Activated B cell treated with CpG ODN at 0.5 μM for 24 hours (primary cell): ENCODE results near the gene RALGAPB. TPM values are rescaled to one million over a fixed set of nuclear protein-coding genes. Genes with fewer than 3 reads are reported as not detected.
"Not testable (repeated sequence)": the region's sequence is repeated elsewhere in the genome, so short reads cannot be mapped to it uniquely, and the experiment has no call there.

Source experiments
- ATAC-seq: fragments of 200-7000 bp; cut with Tn5 transposase; one replicate; pipeline ENCODE4 v1.10.0; 2021; ENCODE audit warnings: low read depth, mild to moderate bottlenecking, moderate library complexity
- CTCF ChIA-PET: fragments of 350-600 bp; sonication (Branson Sonifier 250); formaldehyde crosslinking; loops from one replicate; lab custom pipeline; 2021; ENCODE audit warnings: antibody characterized with exemption; lab: Charles Lee
- POLR2A ChIA-PET: fragments of 350-600 bp; sonication (Branson Sonifier 250); formaldehyde crosslinking; loops from one replicate; lab custom pipeline; 2021; ENCODE audit warnings: antibody characterized with exemption; lab: Charles Lee
- DNase-seq: peaks from one replicate; pipeline ENCODE4 v3.0.0; 2022
- H3K27ac Mint-ChIP-seq: one replicate; pipeline ENCODE4 v1.8.0; 2020; ENCODE audit warnings: mixed read lengths
- H3K27me3 Mint-ChIP-seq: one replicate; pipeline ENCODE4 v1.8.0; 2021; ENCODE audit warnings: mixed read lengths
- H3K36me3 Mint-ChIP-seq: one replicate; pipeline ENCODE4 v1.8.0; 2021; ENCODE audit warnings: low read depth, mixed read lengths
- H3K4me1 Mint-ChIP-seq: one replicate; pipeline ENCODE4 v1.8.0; 2021; ENCODE audit warnings: mixed read lengths
- H3K4me3 Mint-ChIP-seq: one replicate; pipeline ENCODE4 v1.8.0; 2020; ENCODE audit warnings: mild to moderate bottlenecking, mixed read lengths
- H3K9me3 Mint-ChIP-seq: one replicate; pipeline ENCODE4 v1.8.0; 2020; ENCODE audit warnings: mixed read lengths
- CTCF ChIP-seq: fragments of 200-600 bp; IDR thresholded peaks from one replicate; pipeline ENCODE4 v1.8.0; 2022; ENCODE audit warnings: antibody characterized with exemption, mild to moderate bottlenecking
- intact Hi-C: fragments of 100-400 bp; cut with micrococcal nuclease; formaldehyde crosslinking; loops from one replicate; pipeline ENCODE4 v1.15.1; 2024
- total RNA-seq: library from RNA; stranded (reverse); gene quantifications from 2 replicates; pipeline ENCODE4 v1.2.3, GENCODE V29; 2022

The RALGAPB gene
- total RNA-seq, 1 donor from 2014 or later, result 48.3 TPM

- no peak for TF ChIP-seq CTCF
- Mint-ChIP-seq H3K4me3 (no peak overlapping the region), H3K27me3 (peaks cover 24% of the 10 kb centered on the region), H3K27ac (no peak overlapping the region), H3K36me3 (peaks cover 21% of the 10 kb centered on the region), H3K9me3 (no peaks in the 10 kb centered on the region), H3K4me1 (peaks cover 21% of the 10 kb centered on the region)
- CTCF ChIA-PET, result interaction anchor here (2.8 kb wide), 1 partner anchor 9 kb away, joined by 19 read pairs; no protein-coding TSS in a partner anchor
- intact Hi-C loops, result loop anchor here (10.0 kb wide), 1 partner anchor 403 kb away; the partner anchor contains the start of genes RPRD1B and TTI1
- POLR2A ChIA-PET, result interaction anchor here (2.4 kb wide), 1 partner anchor 9 kb away, joined by 19 read pairs; no protein-coding TSS in a partner anchor
- ATAC-seq (no peak), DNase-seq (no peak)
Observed at GRCh38 chr20:38437796-38438195, 34.8 kb upstream of the RALGAPB start.

GRCh38 chr20:38441110-38441509 is 31.5 kb upstream of the RALGAPB start:
- H3K9me3 Mint-ChIP-seq, POLR2A ChIA-PET, H3K4me3 Mint-ChIP-seq, H3K36me3 Mint-ChIP-seq, DNase-seq, H3K27ac Mint-ChIP-seq, CTCF ChIA-PET, ATAC-seq, H3K4me1 Mint-ChIP-seq: not testable (repeated sequence)
- peaks cover 24% of the 10 kb centered on the region for H3K27me3 Mint-ChIP-seq
- intact Hi-C loops, result loop anchor here (10.0 kb wide), 1 partner anchor 524 kb away; the partner anchor contains the start of gene DHX35

GRCh38 chr20:38441916-38442315 is 30.7 kb upstream of the RALGAPB start:
- intact Hi-C loops, result loop anchor here (10.0 kb wide), 1 partner anchor 523 kb away; the partner anchor contains the start of gene DHX35

GRCh38 chr20:38445381-38445796 is 27.3 kb upstream of the RALGAPB start:
- POLR2A ChIA-PET, result interaction anchor here (3.6 to 5.5 kb wide), 2 partner anchors 12 to 27 kb away, joined by 45 to 239 read pairs; partner anchors contain the start of genes RALGAPB and SNHG17
- ATAC-seq, result no peak
- CTCF ChIA-PET, result interaction anchor here (2.1 to 3.3 kb wide), 4 partner anchors 7 to 28 kb away, joined by 16 to 102 read pairs (median 26); partner anchors contain the start of genes RALGAPB and SNHG17

More at GRCh38 chr20:38441916-38442315, 30.7 kb upstream of the RALGAPB start:
- DNase-seq (no peak), ATAC-seq (no peak)
- Mint-ChIP-seq H3K4me1 (peaks cover 6% of the 10 kb centered on the region), H3K27me3 (peaks cover 23% of the 10 kb centered on the region), H3K36me3 (no peaks in the 10 kb centered on the region), H3K9me3 (no peaks in the 10 kb centered on the region), H3K27ac (no peak overlapping the region), H3K4me3 (no peak overlapping the region)
- CTCF ChIA-PET, result no interaction called here
- TF ChIP-seq CTCF, result no peak
- POLR2A ChIA-PET, result no interaction called here

GRCh38 chr20:38445901-38446425 is 26.7 kb upstream of the RALGAPB start:
- intact Hi-C loops, result loop anchor here (1.0 to 10.0 kb wide), 4 partner anchors 11 to 519 kb away; partner anchors contain the start of genes ACTR5, DHX35, RALGAPB and SNHG17
- H3K27ac Mint-ChIP-seq, result peak overlapping the region; percentile 74
- no peaks in the 10 kb centered on the region for H3K9me3 Mint-ChIP-seq
- H3K4me1 Mint-ChIP-seq, result peaks cover 29% of the 10 kb centered on the region
- no peak for DNase-seq
- peak overlapping the region; percentile 87 for H3K4me3 Mint-ChIP-seq
- H3K27me3 Mint-ChIP-seq, result peaks cover 9% of the 10 kb centered on the region
- no peak for TF ChIP-seq CTCF
- no peak for ATAC-seq
- peaks cover 27% of the 10 kb centered on the region for H3K36me3 Mint-ChIP-seq
- CTCF ChIA-PET, result interaction anchor here (0.6 to 3.3 kb wide), 8 partner anchors 8 to 39 kb away, joined by 3 to 102 read pairs (median 10); partner anchors contain the start of genes RALGAPB and SNHG17
- POLR2A ChIA-PET, result interaction anchor here (0.6 to 5.5 kb wide), 6 partner anchors 8 to 1072 kb away, joined by 3 to 239 read pairs (median 12); partner anchors contain the start of genes RALGAPB, RPRD1B, SNHG17 and TTI1

More at GRCh38 chr20:38445381-38445796, 27.3 kb upstream of the RALGAPB start:
- peaks cover 29% of the 10 kb centered on the region for H3K4me1 Mint-ChIP-seq
- H3K27ac Mint-ChIP-seq, result no peak overlapping the region
- intact Hi-C loops, result loop anchor here (5.0 to 10.0 kb wide), 2 partner anchors 302 to 519 kb away; partner anchors contain the start of genes ACTR5 and DHX35
- peaks cover 21% of the 10 kb centered on the region for H3K36me3 Mint-ChIP-seq
- H3K27me3 Mint-ChIP-seq, result peaks cover 10% of the 10 kb centered on the region
- no peak overlapping the region for H3K4me3 Mint-ChIP-seq
- no peak for TF ChIP-seq CTCF
- DNase-seq, result no peak
- H3K9me3 Mint-ChIP-seq, result no peaks in the 10 kb centered on the region
